Spleen (tissue), 11 donors: ENCODE results near the gene HAL. TPM values are rescaled to one million over a fixed set of nuclear protein-coding genes. Genes with fewer than 3 reads are reported as not detected.

Experiments
- DNase-seq: peaks from one replicate; pipeline ENCODE4 v3.0.0-alpha.2; 2020
- H3K27ac ChIP-seq, 8 donors: fragments of 200-600 bp; sonication (generic) in 7 of 8; 1 replicate in 4 of 8; 2 replicates in 4 of 8; pipeline versions ENCODE4 v1.5.0 to v1.8.0; 2016 to 2021; ENCODE audit warnings: inconsistent platforms in 4 of 8, mild to moderate bottlenecking in 4 of 8, moderate library complexity in 1 of 8
- H3K27me3 ChIP-seq, 7 donors: fragments of 200-600 bp; sonication (generic) in 6 of 7; replicated peaks in 1 of 7; 1 replicate in 4 of 7; 2 replicates in 3 of 7; pipeline versions ENCODE4 v1.5.0 to v1.8.0; 2016 to 2021; ENCODE audit warnings: inconsistent platforms in 3 of 7, mild to moderate bottlenecking in 1 of 7
- H3K36me3 ChIP-seq, 6 donors: fragments of 200-600 bp; sonication (generic) in 5 of 6; 1 replicate in 4 of 6; 2 replicates in 2 of 6; pipeline versions ENCODE4 v1.5.0 to v1.8.0; 2016 to 2021; ENCODE audit warnings: inconsistent platforms in 2 of 6
- H3K4me1 ChIP-seq, 6 donors: fragments of 200-600 bp; sonication (generic) in 5 of 6; 1 replicate in 3 of 6; 2 replicates in 3 of 6; pipeline versions ENCODE4 v1.5.0 to v1.8.0; 2016 to 2021; ENCODE audit warnings: inconsistent platforms in 3 of 6
- H3K4me3 ChIP-seq, 8 donors: fragments of 200-600 bp; sonication (generic) in 7 of 8; 1 replicate in 4 of 8; 2 replicates in 4 of 8; pipeline versions ENCODE4 v1.5.0 to v1.8.0; 2016 to 2021; ENCODE audit warnings: inconsistent platforms in 4 of 8, mild to moderate bottlenecking in 4 of 8, moderate library complexity in 2 of 8
- H3K9me3 ChIP-seq, 8 donors: fragments of 200-600 bp; sonication (generic) in 7 of 8; 1 replicate in 4 of 8; 2 replicates in 4 of 8; pipeline versions ENCODE4 v1.5.0 to v1.8.0; 2016 to 2021; ENCODE audit warnings: inconsistent platforms in 4 of 8
- CTCF ChIP-seq, 11 experiments: fragments of 200-600 bp in 7 of 11; fragments of 450-650 bp in 4 of 11; sonication (generic) in 4 of 11; IDR thresholded peaks in 8 of 11; conservative IDR thresholded peaks in 3 of 11; 1 replicate in 7 of 11; 2 replicates in 4 of 11; pipeline versions ENCODE4 v1.4.0 to v1.8.0; 2016 to 2021; ENCODE audit warnings: antibody characterized with exemption in 11 of 11, inconsistent platforms in 4 of 11, mild to moderate bottlenecking in 1 of 11
- POLR2A ChIP-seq, 3 donors: fragments of 450-650 bp; IDR thresholded peaks; one replicate each; pipeline ENCODE4 v1.5.1; 2017; ENCODE audit warnings: antibody characterized with exemption in 3 of 3, mild to moderate bottlenecking in 1 of 3
- POLR2AphosphoS5 ChIP-seq, 3 donors: sonication (generic); formaldehyde crosslinking; IDR thresholded peaks; one replicate each; pipeline ENCODE4 v1.5.1; 2017; ENCODE audit warnings: antibody characterized with exemption in 3 of 3
- WGBS, 5 donors: extraction: QIAGEN DNeasy Blood & Tissue Kit in 3 of 5; methylation state at CpG; one replicate each; pipeline versions ENCODE4 v1.1.5 to v1.1.7; 2013 to 2018; 5-methylcytosine and 5-hydroxymethylcytosine counted together
- intact Hi-C: fragments of 100-400 bp; cut with DNase I; formaldehyde crosslinking; loops from one replicate; pipeline ENCODE4 v1.15.0; 2023; ENCODE audit warnings: low total_unique reads
- polyA plus RNA-seq, 3 donors: library from polyadenylated mRNA; stranded (reverse); fragments of 200-250 nt; gene quantifications; one replicate each; pipeline ENCODE4 v1.2.1, GENCODE V29; 2013
- total RNA-seq, 7 donors: library from RNA; depleted of rRNA in 3 of 7; stranded (reverse); fragments of >200 nt in 3 of 7; fragmentation: NEBNext Ultra II Directional in 4 of 7; extraction: Animal tissue kit (Norgen Biotek cat#: 25700) in 4 of 7; gene quantifications; one replicate each; pipeline versions ENCODE4 v1.1.0 to v1.2.1, GENCODE V29; 2016 to 2021
- donor health status: healthy with polysubstance abuse.
- donor health status: DM: no; HTN: no; CAD: no; lungs with moderate emphysema.
- donor health status: DM: no; HTN: no; CAD: no.
- donor health status: Bipolar disorder and iron deficiency.
- donor health status: healthy.
- donor health status: DM: no; HTN: no; CAD: no.
- donor health status: DM: yes; HTN: yes; CAD: no.

Gene HAL
- total and polyA plus RNA-seq, 10 donors = 0.24 to 27.3 (median 9.4) TPM

GRCh38 chr12:95999484-95999883, 3.3 kb upstream of the HAL start:
- peak overlapping the region in 1 of 8 donors; percentile 91 for H3K27ac ChIP-seq
- H3K4me3 ChIP-seq = no peak overlapping the region
- intact Hi-C loops = loop anchor here (10.0 kb wide), 1 partner anchor 175 kb away; no protein-coding TSS in a partner anchor
- TF ChIP-seq CTCF (IDR thresholded peaks at IDR 0.05 in 8 of 11, conservative IDR thresholded peaks at IDR 0.05 in 3 of 11) (no peak), POLR2A (IDR thresholded peaks at IDR 0.05) (no peak), POLR2AphosphoS5 (IDR thresholded peaks at IDR 0.05) (no peak)
- peaks cover 0 to 24% (median 6%) of the 10 kb centered on the region in 6 donors for H3K4me1 ChIP-seq
- no peaks in the 10 kb centered on the region for H3K27me3 ChIP-seq
- DNase-seq = no peak
- 69 to 95% (median 84%) methylated on average over 5 of the region's 5 CpGs for WGBS, 5 donors
- no peaks in the 10 kb centered on the region for H3K9me3 ChIP-seq
- peaks cover 0 to 66% (median 36%) of the 10 kb centered on the region in 6 donors for H3K36me3 ChIP-seq

GRCh38 chr12:95998611-95999286, 2.6 kb upstream of the HAL start:
- no peaks in the 10 kb centered on the region for H3K9me3 ChIP-seq
- H3K4me3 ChIP-seq = no peak overlapping the region
- 31 to 44% (median 40%) methylated on average over 7 of the region's 7 CpGs for WGBS, 5 donors
- no peak for DNase-seq
- peaks cover 0 to 24% (median 6%) of the 10 kb centered on the region in 6 donors for H3K4me1 ChIP-seq
- peak overlapping the region in 3 of 8 donors; percentile 84 to 91 (median 84) for H3K27ac ChIP-seq
- H3K36me3 ChIP-seq = peaks cover 0 to 64% (median 29%) of the 10 kb centered on the region in 6 donors
- TF ChIP-seq CTCF (IDR thresholded peaks at IDR 0.05 in 8 of 11, conservative IDR thresholded peaks at IDR 0.05 in 3 of 11) = peak; percentile 69 to 90 (median 81)
- peak in 1 of 3 donors; percentile 19 for TF ChIP-seq POLR2AphosphoS5 (IDR thresholded peaks at IDR 0.05)
- no peak for TF ChIP-seq POLR2A (IDR thresholded peaks at IDR 0.05)
- no peaks in the 10 kb centered on the region for H3K27me3 ChIP-seq
- intact Hi-C loops = loop anchor here (10.0 kb wide), 1 partner anchor 174 kb away; no protein-coding TSS in a partner anchor

- peaks cover 0 to 24% (median 6%) of the 10 kb centered on the region in 6 donors for H3K4me1 ChIP-seq
- 65 to 84% (median 69%) methylated on average over 5 of the region's 5 CpGs for WGBS, 5 donors
- TF ChIP-seq POLR2AphosphoS5 (IDR thresholded peaks at IDR 0.05) (no peak), CTCF (IDR thresholded peaks at IDR 0.05 in 8 of 11, conservative IDR thresholded peaks at IDR 0.05 in 3 of 11) (no peak), POLR2A (IDR thresholded peaks at IDR 0.05) (no peak)
- H3K27me3 ChIP-seq = no peaks in the 10 kb centered on the region
- peak overlapping the region in 4 of 8 donors; percentile 67 to 91 (median 84) for H3K27ac ChIP-seq
- no peaks in the 10 kb centered on the region for H3K9me3 ChIP-seq
- DNase-seq = no peak
- H3K4me3 ChIP-seq = peak overlapping the region in 1 of 8 donors; percentile 54
- intact Hi-C loops = loop anchor here (10.0 kb wide), 1 partner anchor 173 kb away; no protein-coding TSS in a partner anchor
- peaks cover 0 to 64% (median 22%) of the 10 kb centered on the region in 6 donors for H3K36me3 ChIP-seq
Observed at GRCh38 chr12:95997911-95998510, 1.9 kb upstream of the HAL start.

GRCh38 chr12:95997276-95997675, 1.1 kb upstream of the HAL start:
- intact Hi-C loops = loop anchor here (10.0 kb wide), 1 partner anchor 172 kb away; no protein-coding TSS in a partner anchor
- peak overlapping the region in 4 of 8 donors; percentile 67 to 91 (median 84) for H3K27ac ChIP-seq
- 86 to 95% (median 88%) methylated on average over 3 of the region's 3 CpGs for WGBS, 5 donors
- peak overlapping the region in 1 of 8 donors; percentile 54 for H3K4me3 ChIP-seq
- H3K9me3 ChIP-seq = no peaks in the 10 kb centered on the region
- no peaks in the 10 kb centered on the region for H3K27me3 ChIP-seq
- TF ChIP-seq POLR2A (IDR thresholded peaks at IDR 0.05) (no peak), POLR2AphosphoS5 (IDR thresholded peaks at IDR 0.05) (no peak), CTCF (IDR thresholded peaks at IDR 0.05 in 8 of 11, conservative IDR thresholded peaks at IDR 0.05 in 3 of 11) (no peak)
- peaks cover 0 to 24% (median 6%) of the 10 kb centered on the region in 6 donors for H3K4me1 ChIP-seq
- peaks cover 0 to 64% (median 16%) of the 10 kb centered on the region in 6 donors for H3K36me3 ChIP-seq
- DNase-seq = no peak
